H1 (cell line): ENCODE measurements around the gene EEF1AKMT2. TPM values are rescaled to one million over a fixed set of nuclear protein-coding genes. Genes with fewer than 3 reads are reported as not detected.

Experiments
- CTCF ChIA-PET: fragments of 300-600 bp; sonication (Branson Sonifier 250); formaldehyde crosslinking; loops from one replicate; lab custom pipeline; 2021; ENCODE audit not compliant: partially characterized antibody; lab: Charles Lee
- POLR2A ChIA-PET: fragments of 300-600 bp; sonication (Branson Sonifier 250); formaldehyde crosslinking; loops from one replicate; lab custom pipeline; 2021; ENCODE audit warnings: inconsistent platforms; ENCODE audit not compliant: partially characterized antibody; lab: Charles Lee
- DNase-seq, 2 experiments: peaks; one replicate each; pipeline versions ENCODE4 v3.0.0 to v3.0.0-alpha.2; 2010 to 2022; ENCODE audit warnings: low spot score in 2 of 2, low read depth in 1 of 2, mixed read lengths in 1 of 2
- FAIRE-seq: peaks from 2 replicates; lab custom pipeline; 2011; peaks lifted over from hg19 to GRCh38; lab: Jason Lieb, UNC
- H2AFZ ChIP-seq: 2 replicates; pipeline ENCODE4 v1.8.1; 2012; ENCODE audit warnings: low read length, inconsistent platforms
- H2AK5ac ChIP-seq: 2 replicates; pipeline ENCODE4 v1.6.1; 2013; ENCODE audit warnings: low read depth, low read length
- H2BK120ac ChIP-seq: replicated peaks from 2 replicates; pipeline ENCODE3; 2013; ENCODE audit warnings: low read depth, low read length, inconsistent platforms
- H2BK12ac ChIP-seq: 2 replicates; pipeline ENCODE4 v1.6.1; 2013; ENCODE audit warnings: low read depth, low read length
- H2BK15ac ChIP-seq: 2 replicates; pipeline ENCODE4 v1.6.1; 2013; ENCODE audit warnings: low read length
- H2BK20ac ChIP-seq: 2 replicates; pipeline ENCODE4 v1.6.1; 2013; ENCODE audit warnings: low read length
- H2BK5ac ChIP-seq: 2 replicates; pipeline ENCODE4 v1.6.1; 2013; ENCODE audit warnings: low read depth, low read length
- H3K14ac ChIP-seq: 2 replicates; pipeline ENCODE4 v1.6.1; 2013; ENCODE audit warnings: inconsistent platforms; ENCODE audit not compliant: insufficient read length
- H3K18ac ChIP-seq: 2 replicates; pipeline ENCODE4 v1.6.1; 2013; ENCODE audit warnings: low read length; ENCODE audit errors: extremely low read depth
- H3K23ac ChIP-seq: 2 replicates; pipeline ENCODE4 v1.6.1; 2013; ENCODE audit warnings: inconsistent platforms; ENCODE audit not compliant: insufficient read length
- H3K23me2 ChIP-seq: 2 replicates; pipeline ENCODE4 v1.6.1; 2013; ENCODE audit warnings: low read depth, low read length
- H3K27ac ChIP-seq: 2 replicates; pipeline ENCODE4 v1.6.1; 2011; ENCODE audit warnings: low read depth, low read length, inconsistent platforms
- H3K27me3 ChIP-seq, 4 experiments: replicated peaks in 1 of 4; 1 replicate in 1 of 4; 2 replicates in 3 of 4; pipeline versions ENCODE4 v1.6.1 to v1.8.1; 2011 to 2013; ENCODE audit warnings: low read length in 3 of 4, mild to moderate bottlenecking in 3 of 4, inconsistent platforms in 2 of 4, mixed read lengths in 2 of 4, moderate library complexity in 1 of 4; ENCODE audit not compliant: control insufficient read depth in 3 of 4, insufficient read depth in 3 of 4; ENCODE audit errors: extremely low read depth in 1 of 4
- H3K36me3 ChIP-seq, 4 experiments: 2 replicates each; pipeline versions ENCODE4 v1.6.1 to v1.8.1; 2011 to 2013; ENCODE audit warnings: mild to moderate bottlenecking in 4 of 4, low read length in 3 of 4, moderate library complexity in 2 of 4, control low read depth in 1 of 4, inconsistent platforms in 1 of 4; ENCODE audit not compliant: insufficient read depth in 4 of 4, control insufficient read depth in 2 of 4
- H3K4ac ChIP-seq: replicated peaks from 2 replicates; pipeline ENCODE3; 2013; ENCODE audit warnings: low read length, low read depth, mixed read lengths, inconsistent platforms; ENCODE audit not compliant: insufficient read length
- H3K4me1 ChIP-seq, 4 experiments: replicated peaks in 1 of 4; 1 replicate in 1 of 4; 2 replicates in 3 of 4; pipeline versions ENCODE4 v1.6.1 to v1.8.1; 2011 to 2013; ENCODE audit warnings: low read length in 3 of 4, inconsistent platforms in 2 of 4, mixed read lengths in 1 of 4; ENCODE audit not compliant: insufficient read depth in 4 of 4, control insufficient read depth in 3 of 4
- H3K4me2 ChIP-seq, 2 experiments: 2 replicates each; pipeline versions ENCODE4 v1.6.1 to v1.8.1; 2011 to 2013; ENCODE audit warnings: low read depth in 2 of 2, low read length in 2 of 2, control low read depth in 1 of 2, inconsistent platforms in 1 of 2, mild to moderate bottlenecking in 1 of 2; ENCODE audit not compliant: insufficient read depth in 1 of 2
- H3K4me3 ChIP-seq, 4 experiments: fragments of 200-600, 300-600 bp in 1 of 4; sonication (generic), shearing (Covaris generic), sonication (Bioruptor Twin) in 1 of 4; 2 replicates each; pipeline versions ENCODE4 v1.5.1 to v1.8.1; 2011 to 2016; ENCODE audit warnings: low read length in 4 of 4, low read depth in 3 of 4, control low read depth in 2 of 4, inconsistent platforms in 2 of 4, mild to moderate bottlenecking in 2 of 4, mixed read lengths in 1 of 4, moderate library complexity in 1 of 4; ENCODE audit not compliant: insufficient read depth in 2 of 4; ENCODE audit errors: extremely low read depth in 1 of 4
- H3K56ac ChIP-seq: replicated peaks from 2 replicates; pipeline ENCODE3; 2013; ENCODE audit warnings: low read depth, mild to moderate bottlenecking, mixed read lengths, low read length, inconsistent platforms; ENCODE audit not compliant: insufficient read length
- H3K79me1 ChIP-seq: 2 replicates; pipeline ENCODE4 v1.6.1; 2013; ENCODE audit warnings: low read depth, low read length, control low read depth
- H3K79me2 ChIP-seq, 2 experiments: 2 replicates each; pipeline versions ENCODE4 v1.6.1 to v1.8.1; 2012 to 2013; ENCODE audit warnings: low read length in 2 of 2, mild to moderate bottlenecking in 2 of 2, inconsistent platforms in 1 of 2; ENCODE audit not compliant: insufficient read depth in 2 of 2, control insufficient read depth in 1 of 2
- H3K9ac ChIP-seq, 4 experiments: replicated peaks in 1 of 4; 1 replicate in 1 of 4; 2 replicates in 3 of 4; pipeline versions ENCODE4 v1.6.1 to v1.8.1; 2011 to 2013; ENCODE audit warnings: low read depth in 3 of 4, low read length in 3 of 4, control low read depth in 2 of 4, mild to moderate bottlenecking in 2 of 4, moderate library complexity in 2 of 4, inconsistent platforms in 1 of 4; ENCODE audit errors: extremely low read depth in 1 of 4
- H3K9me3 ChIP-seq, 2 experiments: 2 replicates each; pipeline versions ENCODE4 v1.6.1 to v1.8.1; 2012 to 2013; ENCODE audit warnings: mild to moderate bottlenecking in 2 of 2, moderate library complexity in 2 of 2, control low read depth in 1 of 2, inconsistent platforms in 1 of 2, low read depth in 1 of 2, low read length in 1 of 2, mixed read lengths in 1 of 2; ENCODE audit not compliant: insufficient read depth in 2 of 2
- H4K20me1 ChIP-seq, 2 experiments: replicated peaks in 1 of 2; 2 replicates each; pipeline versions ENCODE3 to v1.8.1; 2011 to 2013; ENCODE audit warnings: inconsistent platforms in 2 of 2, low read length in 2 of 2, mild to moderate bottlenecking in 1 of 2; ENCODE audit not compliant: insufficient read depth in 2 of 2, control insufficient read depth in 1 of 2
- H4K5ac ChIP-seq: 2 replicates; pipeline ENCODE4 v1.6.1; 2013; ENCODE audit warnings: low read length, low read depth, mixed read lengths, inconsistent platforms; ENCODE audit not compliant: insufficient read length
- H4K8ac ChIP-seq: 2 replicates; pipeline ENCODE4 v1.8.0; 2013; ENCODE audit warnings: mild to moderate bottlenecking, moderate library complexity, low read length, inconsistent platforms; ENCODE audit not compliant: insufficient read depth; ENCODE audit errors: extremely low read depth
- H4K91ac ChIP-seq: replicated peaks from 2 replicates; pipeline ENCODE3; 2013; ENCODE audit warnings: low read length, mixed read lengths, inconsistent platforms; ENCODE audit not compliant: insufficient read length
- CHD2 ChIP-seq: IDR thresholded peaks from 2 replicates; pipeline ENCODE4 v1.6.1; 2012; ENCODE audit warnings: low read length, improper control_type of control experiment
- CREB1 ChIP-seq: IDR thresholded peaks from 2 replicates; pipeline ENCODE4 v1.6.1; 2012; ENCODE audit warnings: inconsistent platforms
- CTBP2 ChIP-seq: IDR thresholded peaks from 2 replicates; pipeline ENCODE4 v1.7.0; 2011; ENCODE audit warnings: borderline replicate concordance, mild to moderate bottlenecking, moderate library complexity, mixed read lengths, low read length; ENCODE audit not compliant: insufficient read depth, insufficient read length
- EGR1 ChIP-seq: IDR thresholded peaks from 2 replicates; pipeline ENCODE4 v1.6.1; 2011; ENCODE audit warnings: low read depth, low read length, borderline replicate concordance
- KDM1A ChIP-seq: fragments of 200-600, 300-600 bp; sonication (generic); IDR thresholded peaks from 2 replicates; pipeline ENCODE4 v1.7.1; 2016; ENCODE audit warnings: mild to moderate bottlenecking, low read length, borderline replicate concordance
- RAD21 ChIP-seq, 2 experiments: IDR thresholded peaks in 1 of 2; conservative IDR thresholded peaks in 1 of 2; 2 replicates each; pipeline ENCODE4 v1.6.1; 2011; ENCODE audit warnings: low read depth in 2 of 2, low read length in 2 of 2, improper control_type of control experiment in 1 of 2, inconsistent platforms in 1 of 2, mild to moderate bottlenecking in 1 of 2, moderate library complexity in 1 of 2
- SRF ChIP-seq: IDR thresholded peaks from 2 replicates; pipeline ENCODE4 v1.6.1; 2011; ENCODE audit warnings: mild to moderate bottlenecking, low read depth, low read length, moderate library complexity
- SUZ12 ChIP-seq: fragments of 200-600 bp; sonication (generic); IDR thresholded peaks from 2 replicates; pipeline ENCODE4 v1.6.1; 2012; ENCODE audit warnings: mild to moderate bottlenecking, inconsistent platforms, low read length, moderate library complexity, mixed read lengths
- TAF7 ChIP-seq: optimal IDR thresholded peaks from 2 replicates; pipeline ENCODE3; 2011; ENCODE audit warnings: low read depth, mild to moderate bottlenecking, inconsistent platforms, low read length, moderate library complexity, borderline replicate concordance
- TEAD4 ChIP-seq: IDR thresholded peaks from 2 replicates; pipeline ENCODE4 v1.6.1; 2012; ENCODE audit warnings: low read depth, low read length, inconsistent platforms, mixed read lengths
- ZNF274 ChIP-seq: IDR thresholded peaks from 2 replicates; pipeline ENCODE4 v1.7.0; 2012; ENCODE audit warnings: low read length, borderline replicate concordance; ENCODE audit errors: extremely low read depth
- WGBS, 2 experiments: shearing (Covaris generic) in 1 of 2; methylation state at CpG; one replicate each; pipeline versions ENCODE4 v1.1.6 to v1.1.7; 2013 to 2015; ENCODE audit warnings: low lambda C conversion rate in 2 of 2, mixed read lengths in 2 of 2, inconsistent platforms in 1 of 2, low coverage in 1 of 2, missing lambda C conversion rate in 1 of 2; ENCODE audit not compliant: insufficient replicate concordance in 2 of 2, insufficient coverage in 1 of 2, insufficient read length in 1 of 2; ENCODE audit errors: extremely low coverage in 1 of 2, missing lambda C conversion rate in 1 of 2; 5-methylcytosine and 5-hydroxymethylcytosine counted together
- polyA plus RNA-seq, 7 experiments: library from polyadenylated mRNA; depleted of rRNA in 3 of 7; stranded (reverse) in 5 of 7; unstranded in 2 of 7; fragments of >200 nt in 5 of 7; fragments of 200-250 nt in 2 of 7; gene quantifications; 1 replicate in 5 of 7; 2 replicates in 1 of 7; 4 replicates in 1 of 7; pipeline versions ENCODE4 v1.2.1 to v1.2.3, GENCODE V29; 2011 to 2013; ENCODE audit warnings: missing spikeins in 2 of 7, mixed read lengths in 2 of 7
- total RNA-seq: library from RNA; stranded (reverse); fragmentation: NEBNext Ultra II Directional; extraction: Animal tissue kit (Norgen Biotek cat#: 25700); gene quantifications from 2 replicates; pipeline ENCODE4 v1.2.1, GENCODE V29; 2021
- TF ChIP-seq, protein P1 (sequence below): IDR thresholded peaks from 2 replicates; pipeline ENCODE4 v1.6.1; 2011; ENCODE audit warnings: low read depth, mild to moderate bottlenecking, low read length; ENCODE audit not compliant: insufficient read depth

EEF1AKMT2 gene
- total and polyA plus RNA-seq, 2 of the 8 experiments (the other 6 are each of a cell fraction or from before 2014, with no cell fraction given): 9.8 to 26.8 TPM

DNA sequence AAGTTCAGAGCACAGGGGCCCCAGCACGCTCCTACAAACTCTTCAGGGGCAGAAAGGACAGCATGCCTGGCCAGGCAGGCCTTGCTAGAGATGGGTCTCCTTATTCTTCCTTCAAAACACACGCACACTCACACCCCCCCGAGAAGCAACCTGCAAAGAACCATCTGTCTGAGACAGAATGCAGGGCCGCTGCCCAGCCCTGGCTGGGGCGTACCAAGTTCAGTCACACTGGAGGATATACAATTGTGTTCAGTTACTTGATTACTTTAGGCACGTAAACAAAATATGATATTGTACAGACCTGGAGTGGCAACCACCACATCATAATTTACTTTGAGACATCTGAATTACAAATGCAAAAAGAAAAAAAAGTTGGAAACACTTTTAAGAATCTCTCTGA, 53.2 kb downstream of the EEF1AKMT2 start:
- H2BK12ac ChIP-seq: no peak overlapping the region
- H4K91ac ChIP-seq: no peak overlapping the region
- CTCF ChIA-PET: interaction anchor here (1.4 to 5.3 kb wide), 7 partner anchors 9 to 135 kb away, joined by 4 to 86 read pairs (median 16); no protein-coding TSS in a partner anchor
- peaks cover 0 to 14% of the 10 kb centered on the region in 2 experiments; a peak in 2 of 4 replicates for H3K79me2 ChIP-seq
- no peak overlapping the region for H2BK20ac ChIP-seq
- H4K5ac ChIP-seq: no peak overlapping the region
- WGBS, 2 experiments: 81% methylated on average over 6 of the region's 6 CpGs; no CpG with 5 or more reads in 1 of the 2 experiments
- no peak overlapping the region for H3K18ac ChIP-seq
- peaks cover 12 to 30% of the 10 kb centered on the region in 2 experiments for H4K20me1 ChIP-seq
- peaks cover 17% of the 10 kb centered on the region for H3K79me1 ChIP-seq
- POLR2A ChIA-PET: interaction anchor here (1.1 kb wide), 1 partner anchor 290 kb away, joined by 3 read pairs; no protein-coding TSS in a partner anchor
- no peak overlapping the region for H3K4ac ChIP-seq
- H2BK15ac ChIP-seq: no peak overlapping the region
- H3K56ac ChIP-seq: no peak overlapping the region
- no peak overlapping the region for H2AK5ac ChIP-seq
- no peak overlapping the region for H3K14ac ChIP-seq
- H2BK5ac ChIP-seq: no peak overlapping the region
- peaks cover 1 to 18% (median 12%) of the 10 kb centered on the region in 4 experiments; a peak in 6 of 7 replicates for H3K27me3 ChIP-seq
- H3K27ac ChIP-seq: no peak overlapping the region
- peaks cover 28 to 47% (median 30%) of the 10 kb centered on the region in 4 experiments for H3K4me1 ChIP-seq
- no peak overlapping the region for H2BK120ac ChIP-seq
- FAIRE-seq: no peak
- no peak overlapping the region for H2AFZ ChIP-seq
- peaks cover 11% of the 10 kb centered on the region; the same call in 1 of the 2 replicates for H3K23me2 ChIP-seq
- H3K4me3 ChIP-seq: no peak overlapping the region
- no peak overlapping the region for H3K4me2 ChIP-seq
- no peaks in the 10 kb centered on the region for H3K36me3 ChIP-seq
- H3K9ac ChIP-seq: no peak overlapping the region
- H3K23ac ChIP-seq: no peak overlapping the region
- DNase-seq: peak in 1 of 2 experiments; percentile 22
- no peak overlapping the region for H4K8ac ChIP-seq
- H3K9me3 ChIP-seq: no peaks in the 10 kb centered on the region
- TF ChIP-seq SRF (no peak), SUZ12 (no peak), EGR1 (no peak), TAF7 (no peak), CREB1 (no peak), RAD21 (IDR thresholded peaks at IDR 0.05 in 1 of 2, conservative IDR thresholded peaks at IDR 0.05 in 1 of 2; ENCODE audit: low read depth in 2 of 2, low read length in 2 of 2) (no peak), TEAD4 (no peak), CHD2 (no peak), KDM1A (no peak), CTBP2 (no peak), ZNF274 (no peak)
- TF ChIP-seq, protein P1, sequence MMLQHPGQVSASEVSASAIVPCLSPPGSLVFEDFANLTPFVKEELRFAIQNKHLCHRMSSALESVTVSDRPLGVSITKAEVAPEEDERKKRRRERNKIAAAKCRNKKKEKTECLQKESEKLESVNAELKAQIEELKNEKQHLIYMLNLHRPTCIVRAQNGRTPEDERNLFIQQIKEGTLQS: no peak
